GM12878 (cell line): ENCODE measurements around the gene BANP. TPM values are rescaled to one million over a fixed set of nuclear protein-coding genes. Genes with fewer than 3 reads are reported as not detected.

Experiments used
- ATAC-seq: fragments of 200-7000 bp; cut with Tn5 transposase; 3 replicates; pipeline ENCODE4 v1.9.1; 2020; ENCODE audit warnings: mild to moderate bottlenecking, moderate library complexity
- BruUV-seq: library from RNA; stranded (reverse); fragments of 400-500 nt; replicated peaks from 2 replicates; lab custom pipeline; 2021; lab: Mats Ljungman, UMichigan
- CTCF ChIA-PET: fragments of 300-600 bp; sonication (Branson Sonifier 250); formaldehyde crosslinking; extraction: SDS; loops from one replicate; lab custom pipeline; 2021; ENCODE audit warnings: inconsistent platforms; lab: Yijun Ruan, JAX
- POLR2A ChIA-PET: fragments of 350-600 bp; formaldehyde crosslinking; extraction: SDS; loops from one replicate; lab custom pipeline; 2021; ENCODE audit warnings: inconsistent platforms; lab: Charles Lee
- RAD21 ChIA-PET: fragments of 300-600 bp; sonication (Branson Sonifier 250); formaldehyde crosslinking; loops from one replicate; lab custom pipeline; 2023; ENCODE audit warnings: antibody characterized with exemption; ENCODE audit not compliant: unreplicated experiment; lab: Charles Lee
- SMC1A ChIA-PET: fragments of 300-600 bp; sonication (Branson Sonifier 250); formaldehyde crosslinking; loops from one replicate; lab custom pipeline; 2023; ENCODE audit not compliant: unreplicated experiment, uncharacterized antibody; lab: Charles Lee
- DNase-seq: peaks from one replicate; pipeline ENCODE4 v3.0.0-alpha.2; 2011; ENCODE audit warnings: low read depth, low spot score
- FAIRE-seq: peaks from 3 replicates; lab custom pipeline; 2011; peaks lifted over from hg19 to GRCh38; lab: Jason Lieb, UNC
- H2AFZ ChIP-seq: 2 replicates; pipeline ENCODE4 v1.6.0; 2011; ENCODE audit warnings: low read depth, low read length, control low read depth; ENCODE audit not compliant: control insufficient read depth
- H3K27ac ChIP-seq: 2 replicates; pipeline ENCODE4 v1.5.1; 2011; ENCODE audit warnings: control low read depth; ENCODE audit not compliant: control insufficient read depth, insufficient read depth
- H3K27me3 ChIP-seq, 2 experiments: replicated peaks in 1 of 2; 2 replicates each; pipeline versions ENCODE4 v1.6.0 to v1.6.1; 2011; ENCODE audit warnings: low read length in 1 of 2; ENCODE audit not compliant: control insufficient read depth in 2 of 2, insufficient read depth in 2 of 2
- H3K36me3 ChIP-seq, 2 experiments: 2 replicates each; pipeline ENCODE4 v1.5.1; 2011; ENCODE audit warnings: low read length in 1 of 2; ENCODE audit not compliant: control insufficient read depth in 2 of 2, insufficient read depth in 2 of 2
- H3K4me1 ChIP-seq: 2 replicates; pipeline ENCODE4 v1.6.1; 2011; ENCODE audit warnings: mild to moderate bottlenecking, low read length, moderate library complexity, mixed read lengths; ENCODE audit not compliant: control insufficient read depth, insufficient read depth
- H3K4me2 ChIP-seq: 2 replicates; pipeline ENCODE4 v1.6.0; 2011; ENCODE audit warnings: control low read depth; ENCODE audit not compliant: control insufficient read depth, insufficient read depth
- H3K4me3 ChIP-seq: fragments of 200-600 bp; sonication (generic); 2 replicates; pipeline ENCODE4 v1.5.1; 2016
- H3K79me2 ChIP-seq: 2 replicates; pipeline ENCODE4 v1.6.0; 2011; ENCODE audit warnings: low read length; ENCODE audit not compliant: control insufficient read depth, insufficient read depth
- H3K9ac ChIP-seq: 2 replicates; pipeline ENCODE4 v1.8.0; 2011; ENCODE audit warnings: low read length, control low read depth, mixed read lengths; ENCODE audit not compliant: control insufficient read depth, insufficient read depth
- H3K9me3 ChIP-seq: replicated peaks from 3 replicates; pipeline ENCODE4 v1.5.1; 2011; ENCODE audit warnings: mild to moderate bottlenecking, low read length; ENCODE audit not compliant: control insufficient read depth, insufficient read depth
- H4K20me1 ChIP-seq: 2 replicates; pipeline ENCODE4 v1.6.0; 2011; ENCODE audit not compliant: control insufficient read depth, insufficient read depth
- ATF7 ChIP-seq: fragments of 450-650 bp; IDR thresholded peaks from 2 replicates; pipeline ENCODE4 v1.6.1; 2016; ENCODE audit warnings: low read depth, mild to moderate bottlenecking
- BHLHE40 ChIP-seq, 2 experiments: fragments of 450-650 bp in 1 of 2; IDR thresholded peaks; 2 replicates each; pipeline ENCODE4 v1.6.1; 2011 to 2017; ENCODE audit warnings: low read depth in 2 of 2, borderline replicate concordance in 1 of 2, improper control_type of control experiment in 1 of 2, low read length in 1 of 2, mild to moderate bottlenecking in 1 of 2
- GABPA ChIP-seq: IDR thresholded peaks from 2 replicates; pipeline ENCODE4 v1.6.1; 2014; ENCODE audit warnings: antibody characterized with exemption, low read depth, mild to moderate bottlenecking, inconsistent platforms
- SP1 ChIP-seq: IDR thresholded peaks from one replicate; pipeline ENCODE4 v1.6.1; 2011; ENCODE audit warnings: low read depth, low read length
- SREBF1 ChIP-seq: IDR thresholded peaks from 2 replicates; pipeline ENCODE4 v1.6.1; 2012; ENCODE audit warnings: mild to moderate bottlenecking, low read length
- TBL1XR1 ChIP-seq: IDR thresholded peaks from 2 replicates; pipeline ENCODE4 v1.6.1; 2012; ENCODE audit warnings: low read depth, low read length, improper control_type of control experiment
- ZBED1 ChIP-seq: IDR thresholded peaks from 2 replicates; pipeline ENCODE4 v1.6.1; 2016; ENCODE audit warnings: borderline replicate concordance
- ZNF217 ChIP-seq: fragments of 450-650 bp; IDR thresholded peaks from 2 replicates; pipeline ENCODE4 v1.6.1; 2017; ENCODE audit warnings: antibody characterized with exemption, mild to moderate bottlenecking
- ZNF274 ChIP-seq: IDR thresholded peaks from one replicate; pipeline ENCODE4 v1.8.0; 2011; ENCODE audit not compliant: insufficient read length, insufficient read depth
- WGBS: methylation state at CpG from one replicate; pipeline ENCODE4 v1.1.6; 2016; ENCODE audit warnings: low lambda C conversion rate; ENCODE audit not compliant: insufficient replicate concordance, insufficient coverage; ENCODE audit errors: missing lambda C conversion rate; 5-methylcytosine and 5-hydroxymethylcytosine counted together
- in situ Hi-C: fragments of 300-500 bp; cut with MboI; formaldehyde crosslinking; loops from 9 replicates; pipeline ENCODE4 v1.14.3; 2018; ENCODE audit warnings: mixed read lengths
- intact Hi-C: fragments of 100-400 bp; cut with micrococcal nuclease; formaldehyde crosslinking; loops from one replicate; pipeline ENCODE4 v1.14.2; 2022; ENCODE audit not compliant: unreplicated experiment
- polyA plus RNA-seq, 11 experiments: library from polyadenylated mRNA; depleted of rRNA in 4 of 11; unstranded in 6 of 11; stranded (reverse) in 5 of 11; fragments of >200 nt; fragmentation: Nextera tagmentation in 4 of 11; fragmentation: Illumina TruSeq in 1 of 11; extraction: Ambion mirVana in 4 of 11; extraction: Trizol in 1 of 11; gene quantifications; 1 replicate in 1 of 11; 2 replicates in 10 of 11; pipeline versions ENCODE4 v1.2.1 to v1.2.3, GENCODE V29; 2011 to 2016; ENCODE audit warnings: inconsistent platforms in 2 of 11, missing spikeins in 2 of 11, low read depth in 1 of 11
- total RNA-seq, 4 experiments: library from RNA; depleted of rRNA in 3 of 4; stranded (reverse); fragments of >200 nt in 3 of 4; fragmentation: Illumina TruSeq in 1 of 4; extraction: Trizol in 1 of 4; gene quantifications; 2 replicates each; pipeline versions ENCODE4 v1.2.1 to v1.2.3, GENCODE V29; 2013 to 2021

BANP gene
- total and polyA plus RNA-seq, 10 of the 15 experiments (the other 5 are each of a cell fraction or from before 2014, with no cell fraction given), result 3.9 to 21.9 (median 12.2) TPM

- in situ Hi-C loops, result no loop called here
- intact Hi-C loops, result no loop called here
- Histone ChIP-seq H3K27me3 (no peaks in the 10 kb centered on the region), H3K4me1 (no peaks in the 10 kb centered on the region), H3K27ac (no peak overlapping the region), H3K4me2 (no peak overlapping the region), H3K79me2 (no peaks in the 10 kb centered on the region), H3K36me3 (no peaks in the 10 kb centered on the region), H2AFZ (no peak overlapping the region), H3K9ac (no peak overlapping the region), H4K20me1 (no peaks in the 10 kb centered on the region), H3K4me3 (no peak overlapping the region), H3K9me3 (no peaks in the 10 kb centered on the region)
- SMC1A ChIA-PET, result no interaction called here
- WGBS, result 61% methylated on average over 28 of the region's 34 CpGs
- BruUV-seq, result no TSS peak
- POLR2A ChIA-PET, result no interaction called here
- FAIRE-seq, result no peak
- ATAC-seq, result no peak; the same call in 2 of the 3 replicates
- TF ChIP-seq ATF7 (no peak), ZNF217 (no peak), SREBF1 (no peak), ZNF274 (no peak), TBL1XR1 (no peak), BHLHE40 (IDR thresholded peaks at IDR 0.05; ENCODE audit: borderline replicate concordance in 1 of 2, low read depth in 2 of 2, low read length in 1 of 2) (no peak), ZBED1 (no peak), GABPA (no peak), SP1 (no peak)
- CTCF ChIA-PET, result no interaction called here
- DNase-seq, result no peak
- RAD21 ChIA-PET, result no interaction called here
These were observed 135.6 kb downstream of the BANP start for GRCh38 chr16:88086571-88087516.
